ENCODE measurements around the gene SDK1. TPM values are rescaled to one million over a fixed set of nuclear protein-coding genes. Genes with fewer than 3 reads are reported as not detected.
"Not testable (repeated sequence)": the region's sequence is repeated elsewhere in the genome, so short reads cannot be mapped to it uniquely, and the experiment has no call there.

SDK1 gene
- total RNA-seq, 2 donors from 2014 or later = 19.8 to 32.4 TPM

DNA sequence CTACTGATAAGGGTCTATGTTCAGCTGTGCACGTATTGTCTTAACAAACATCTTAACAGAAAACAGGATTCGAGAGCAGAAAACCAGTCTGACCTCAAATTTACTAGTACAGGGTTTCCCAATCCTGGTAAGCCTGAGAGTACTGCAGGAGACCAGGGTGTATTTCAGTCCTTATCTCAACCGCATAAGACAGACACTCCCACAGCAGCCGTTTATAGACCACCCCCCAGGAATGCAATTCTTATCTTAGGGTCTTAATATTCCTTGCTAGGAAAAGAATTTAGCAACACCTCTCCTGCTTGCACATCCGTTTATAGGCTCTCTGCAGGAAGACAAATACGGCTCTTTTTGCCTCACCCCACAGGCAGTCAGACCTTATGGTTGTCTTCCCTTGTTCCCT is 277.3 kb downstream of the SDK1 start:
- Histone ChIP-seq H3K9me3 (peaks cover 0 to 4% (median 0%) of the 10 kb centered on the region in 3 donors), H3K36me3 (replicated peaks in 1 of 2; ENCODE audit: insufficient read depth in 1 of 2, low read depth in 2 of 2) (no peaks in the 10 kb centered on the region), H3K27me3 (no peaks in the 10 kb centered on the region), H3K4me1 (peaks cover 24% of the 10 kb centered on the region), H3K27ac (no peak overlapping the region), H3K4me3 (no peak overlapping the region)
- intact Hi-C loops (cut with DNase I) = no loop called here
- no peak for DNase-seq
- WGBS, 2 donors = 88 to 91% methylated on average over 6 of the region's 6 CpGs
- no peak for ATAC-seq
- TF ChIP-seq POLR2A (IDR thresholded peaks at IDR 0.05) (no peak), CTCF (IDR thresholded peaks at IDR 0.05) (no peak)

GRCh38 chr7:3579638-3580219 is 278.7 kb downstream of the SDK1 start:
- Histone ChIP-seq H3K4me3 (no peak overlapping the region), H3K27me3 (no peaks in the 10 kb centered on the region), H3K4me1 (peaks cover 24% of the 10 kb centered on the region), H3K36me3 (replicated peaks in 1 of 2; ENCODE audit: insufficient read depth in 1 of 2, low read depth in 2 of 2) (no peaks in the 10 kb centered on the region), H3K9me3 (peaks cover 0 to 4% (median 0%) of the 10 kb centered on the region in 3 donors), H3K27ac (no peak overlapping the region)
- TF ChIP-seq CTCF (IDR thresholded peaks at IDR 0.05) (no peak), POLR2A (IDR thresholded peaks at IDR 0.05) (no peak)
- no peak for ATAC-seq
- no peak for DNase-seq
- WGBS, 2 donors = 96 to 100% methylated on average over 1 of the region's 1 CpG
- intact Hi-C loops (cut with DNase I) = no loop called here

- H3K9me3 ChIP-seq; ATAC-seq; DNase-seq; intact Hi-C loops (cut with DNase I); H3K4me3 ChIP-seq; H3K27ac ChIP-seq; H3K4me1 ChIP-seq; H3K36me3 ChIP-seq (replicated peaks in 1 of 2; ENCODE audit: insufficient read depth in 1 of 2, low read depth in 2 of 2); H3K27me3 ChIP-seq: not testable (repeated sequence)
Measured at GRCh38 chr7:3582145-3582544, 281.1 kb downstream of the SDK1 start.

DNA sequence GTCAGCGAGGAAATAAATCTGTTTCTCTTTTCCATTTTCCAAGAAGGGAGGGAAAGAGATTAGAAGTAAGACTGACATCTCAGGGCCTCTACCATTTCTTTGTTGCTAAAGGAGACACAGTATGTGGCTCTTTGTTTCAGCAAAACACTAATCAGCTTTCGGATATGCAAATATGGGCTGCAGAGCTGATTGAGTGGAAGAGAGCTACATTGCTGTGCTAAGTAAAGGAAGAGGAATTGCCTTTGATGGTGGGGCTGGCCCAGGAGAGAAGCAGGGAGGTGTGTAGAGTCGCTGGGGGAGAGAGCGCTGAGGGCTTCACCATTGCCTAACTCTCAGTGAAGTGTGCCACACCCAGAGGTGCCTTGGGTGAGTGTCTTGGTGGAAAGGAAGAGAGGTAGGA is 284.8 kb downstream of the SDK1 start:
- no peak for TF ChIP-seq CTCF (IDR thresholded peaks at IDR 0.05)
- no peak overlapping the region for H3K4me3 ChIP-seq
- intact Hi-C loops (cut with DNase I) = no loop called here
- no peak overlapping the region for H3K27ac ChIP-seq
- ATAC-seq (no peak), DNase-seq (no peak)
- no peaks in the 10 kb centered on the region for H3K9me3 ChIP-seq
- peaks cover 10% of the 10 kb centered on the region for H3K4me1 ChIP-seq
- H3K36me3 ChIP-seq (replicated peaks in 1 of 2; ENCODE audit: insufficient read depth in 1 of 2, low read depth in 2 of 2) = no peaks in the 10 kb centered on the region
- WGBS, 2 donors = 84 to 89% methylated on average over 4 of the region's 4 CpGs
- no peaks in the 10 kb centered on the region for H3K27me3 ChIP-seq

DNA sequence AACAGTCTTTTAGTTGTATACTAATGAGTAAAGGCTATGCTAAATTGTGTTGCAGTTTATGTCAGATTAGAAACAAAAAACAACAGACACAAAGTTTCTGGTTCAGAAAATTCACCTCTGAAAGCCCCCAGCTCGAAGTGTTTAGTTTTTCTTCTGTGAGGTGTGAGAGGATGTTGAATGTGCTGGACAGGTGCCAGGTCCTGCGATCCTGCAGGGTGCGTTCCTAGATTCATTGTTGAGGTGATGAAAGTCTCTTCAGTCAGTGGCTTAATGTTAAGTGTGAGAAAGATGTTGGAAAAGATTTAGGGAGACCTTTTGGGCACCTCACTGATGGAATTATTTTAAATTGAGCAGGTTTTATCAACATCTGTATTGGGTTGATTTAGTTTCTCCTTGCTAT is 287.3 kb downstream of the SDK1 start:
- peaks cover 18% of the 10 kb centered on the region for H3K4me1 ChIP-seq
- H3K9me3 ChIP-seq = no peaks in the 10 kb centered on the region
- DNase-seq = peak in 2 of 4 donors; percentile 35 to 43
- H3K27me3 ChIP-seq = no peaks in the 10 kb centered on the region
- H3K4me3 ChIP-seq = no peak overlapping the region
- H3K27ac ChIP-seq = no peak overlapping the region
- no peak for TF ChIP-seq CTCF (IDR thresholded peaks at IDR 0.05)
- TF ChIP-seq POLR2A (IDR thresholded peaks at IDR 0.05) = no peak
- no peak for ATAC-seq
- WGBS, 2 donors = 35 to 38% methylated on average over 3 of the region's 3 CpGs
- intact Hi-C loops (cut with DNase I) = no loop called here
- H3K36me3 ChIP-seq (replicated peaks in 1 of 2; ENCODE audit: insufficient read depth in 1 of 2, low read depth in 2 of 2) = no peaks in the 10 kb centered on the region

Measured in body of pancreas (tissue), 4 donors.